GM19035 (cell line): Measurements from ENCODE around the gene TNFRSF1B.

ENCODE experiments used
- ATAC-seq: cut with Tn5 transposase; IDR thresholded peaks from one replicate; pipeline ENCODE4 v1.9.1; 2021; ENCODE audit not compliant: unreplicated experiment

The TNFRSF1B gene

GRCh38 chr1:12166834-12167492 lies at the start of gene TNFRSF1B:
Gene TNFRSF1B (plus strand): TSS chr1:12166991. CDS start chr1:12167092, 101 bp downstream.
- no peak for ATAC-seq

GRCh38 chr1:12121212-12122003 lies 45.4 kb upstream of the TNFRSF1B start:
- ATAC-seq = no peak

GRCh38 chr1:12123172-12123571 lies 43.6 kb upstream of the TNFRSF1B start:
- ATAC-seq = no peak

- no peak for ATAC-seq
Observed at GRCh38 chr1:12124693-12125421, 41.9 kb upstream of the TNFRSF1B start.

GRCh38 chr1:12125422-12126355 lies 41.1 kb upstream of the TNFRSF1B start:
- no peak for ATAC-seq

GRCh38 chr1:12126781-12127180 lies 40.0 kb upstream of the TNFRSF1B start:
- no peak for ATAC-seq

- no peak for ATAC-seq
Observed at GRCh38 chr1:12127206-12127810, 39.5 kb upstream of the TNFRSF1B start.

- ATAC-seq = no peak
Observed at GRCh38 chr1:12128120-12128519, 38.7 kb upstream of the TNFRSF1B start.

- ATAC-seq = no peak
Observed at GRCh38 chr1:12129624-12130023, 37.2 kb upstream of the TNFRSF1B start.

- no peak for ATAC-seq
Observed at GRCh38 chr1:12130466-12131130, 36.2 kb upstream of the TNFRSF1B start.

GRCh38 chr1:12132078-12132477 lies 34.7 kb upstream of the TNFRSF1B start:
- no peak for ATAC-seq

- ATAC-seq = no peak
Observed at GRCh38 chr1:12134716-12135115, 32.1 kb upstream of the TNFRSF1B start.

GRCh38 chr1:12135612-12136011 lies 31.2 kb upstream of the TNFRSF1B start:
- ATAC-seq = no peak

- ATAC-seq = no peak
Observed at GRCh38 chr1:12136916-12137610, 29.7 kb upstream of the TNFRSF1B start.

- ATAC-seq = no peak
Observed at GRCh38 chr1:12138196-12139168, 28.3 kb upstream of the TNFRSF1B start.

- no peak for ATAC-seq
Observed at GRCh38 chr1:12140016-12140415, 26.8 kb upstream of the TNFRSF1B start.

GRCh38 chr1:12140515-12141162 lies 26.2 kb upstream of the TNFRSF1B start:
- no peak for ATAC-seq
